Mucosa of descending colon (tissue), 3 donors: ENCODE results near the gene PARN. TPM values are rescaled to one million over a fixed set of nuclear protein-coding genes. Genes with fewer than 3 reads are reported as not detected.

Experiments used
- ATAC-seq: fragments of 200-7000 bp; cut with Tn5 transposase; one replicate; pipeline ENCODE4 v1.9.1; 2020; ENCODE audit warnings: mild to moderate bottlenecking, moderate library complexity
- DNase-seq, 3 donors: peaks; one replicate each; pipeline ENCODE4 v3.0.0-alpha.2; 2020
- H3K36me3 ChIP-seq: fragments of 200-600 bp; one replicate; pipeline ENCODE4 v1.8.0; 2021; ENCODE audit warnings: low read depth, mild to moderate bottlenecking
- H3K4me1 ChIP-seq: fragments of 200-600 bp; one replicate; pipeline ENCODE4 v1.8.0; 2021; ENCODE audit warnings: low read depth, mild to moderate bottlenecking
- H3K4me3 ChIP-seq: fragments of 200-600 bp; one replicate; pipeline ENCODE4 v1.8.0; 2021; ENCODE audit warnings: mild to moderate bottlenecking
- H3K9me3 ChIP-seq: fragments of 200-600 bp; one replicate; pipeline ENCODE4 v1.8.0; 2021; ENCODE audit warnings: mild to moderate bottlenecking
- CTCF ChIP-seq: fragments of 200-600 bp; IDR thresholded peaks from one replicate; pipeline ENCODE4 v1.8.0; 2022; ENCODE audit warnings: antibody characterized with exemption, mild to moderate bottlenecking
- intact Hi-C, 2 donors: fragments of 100-400 bp; cut with DNase I in 1 of 2; cut with micrococcal nuclease in 1 of 2; formaldehyde crosslinking; loops; one replicate each; pipeline versions ENCODE4 v1.11.0 to v1.11.1; 2022; cut with DNase I, micrococcal nuclease
- total RNA-seq, 3 donors: library from RNA; stranded (reverse); fragmentation: NEBNext Ultra II Directional in 2 of 3; extraction: Animal tissue kit (Norgen Biotek cat#: 25700) in 2 of 3; gene quantifications; one replicate each; pipeline versions ENCODE4 v1.2.1 to v1.2.4, GENCODE V29; 2021 to 2023
- donor health status: DM: no; HTN: no; CAD: no; lungs with moderate emphysema.
- donor health status: DM: no; HTN: no; CAD: no.
- donor health status: DM: no; HTN: yes; CAD: no.

PARN gene
- total RNA-seq, 3 donors from 2014 or later: 31.5 to 34.0 (median 33.3) TPM

- H3K4me1 ChIP-seq: no peaks in the 10 kb centered on the region
- no peak overlapping the region for H3K4me3 ChIP-seq
- DNase-seq (no peak), ATAC-seq (no peak)
- no peaks in the 10 kb centered on the region for H3K36me3 ChIP-seq
- TF ChIP-seq CTCF: no peak
- H3K9me3 ChIP-seq: no peaks in the 10 kb centered on the region
- intact Hi-C loops: no loop called here
Measured at GRCh38 chr16:14510939-14511799, 118.9 kb downstream of the PARN start.

- no peaks in the 10 kb centered on the region for H3K36me3 ChIP-seq
- TF ChIP-seq CTCF: no peak
- no peak for ATAC-seq
- no peaks in the 10 kb centered on the region for H3K4me1 ChIP-seq
- H3K9me3 ChIP-seq: no peaks in the 10 kb centered on the region
- intact Hi-C loops: no loop called here
- no peak overlapping the region for H3K4me3 ChIP-seq
- DNase-seq: no peak
Measured at GRCh38 chr16:14510581-14510938, 119.5 kb downstream of the PARN start.

GRCh38 chr16:14509675-14510132, 120.4 kb downstream of the PARN start:
- no peaks in the 10 kb centered on the region for H3K36me3 ChIP-seq
- ATAC-seq: no peak
- H3K4me1 ChIP-seq: no peaks in the 10 kb centered on the region
- DNase-seq: no peak
- H3K4me3 ChIP-seq: no peak overlapping the region
- intact Hi-C loops: no loop called here
- H3K9me3 ChIP-seq: no peaks in the 10 kb centered on the region
- no peak for TF ChIP-seq CTCF

- Histone ChIP-seq H3K9me3 (no peaks in the 10 kb centered on the region), H3K4me3 (no peak overlapping the region), H3K36me3 (no peaks in the 10 kb centered on the region), H3K4me1 (no peaks in the 10 kb centered on the region)
- DNase-seq (no peak), ATAC-seq (no peak)
- TF ChIP-seq CTCF: no peak
- intact Hi-C loops: no loop called here
Measured at GRCh38 chr16:14509055-14509454, 121.0 kb downstream of the PARN start.

GRCh38 chr16:14505846-14506245, 124.2 kb downstream of the PARN start:
- H3K9me3 ChIP-seq: no peaks in the 10 kb centered on the region
- DNase-seq: no peak
- no peak for TF ChIP-seq CTCF
- ATAC-seq: no peak
- H3K36me3 ChIP-seq: no peaks in the 10 kb centered on the region
- peaks cover 6% of the 10 kb centered on the region for H3K4me1 ChIP-seq
- no peak overlapping the region for H3K4me3 ChIP-seq
- intact Hi-C loops: no loop called here
